Tibial nerve (tissue), 3 donors: Measurements from ENCODE around the gene GMCL2.

ENCODE experiments used
- CTCF ChIP-seq, 5 experiments: fragments of 200-600 bp in 3 of 5; fragments of 450-650 bp in 2 of 5; sonication (generic) in 3 of 5; IDR thresholded peaks; one replicate each; pipeline ENCODE4 v1.5.1; 2016 to 2019; ENCODE audit warnings: antibody characterized with exemption in 5 of 5, mild to moderate bottlenecking in 3 of 5, moderate library complexity in 2 of 5
- POLR2A ChIP-seq, 2 donors: fragments of 450-650 bp; IDR thresholded peaks; one replicate each; pipeline ENCODE4 v1.6.1; 2017; ENCODE audit warnings: antibody characterized with exemption in 2 of 2, mild to moderate bottlenecking in 2 of 2, moderate library complexity in 2 of 2

DNA sequence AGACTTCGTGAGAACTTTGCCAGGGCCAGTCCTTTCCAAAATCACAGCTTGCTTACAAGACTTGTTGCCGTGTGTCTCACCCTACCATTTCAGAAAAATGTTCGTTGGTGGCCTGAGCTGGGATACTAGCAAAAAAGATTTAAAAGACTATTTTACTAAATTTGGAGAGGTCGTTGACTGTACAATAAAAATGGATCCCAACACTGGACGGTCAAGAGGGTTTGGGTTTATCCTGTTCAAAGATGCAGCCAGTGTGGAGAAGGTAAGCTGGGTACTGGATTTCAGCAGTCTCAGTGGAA lies 18.5 kb upstream of the GMCL2 start:
- no peak for TF ChIP-seq POLR2A (IDR thresholded peaks at IDR 0.05)
- no peak for TF ChIP-seq CTCF (IDR thresholded peaks at IDR 0.05)
